Endothelial cell of umbilical vein (primary cell): Measurements from ENCODE around the gene SPINK1. TPM values are rescaled to one million over a fixed set of nuclear protein-coding genes. Genes with fewer than 3 reads are reported as not detected.

Source experiments
- BruUV-seq: library from RNA; stranded (reverse); fragments of 400-500 nt; replicated peaks from 2 replicates; lab custom pipeline; 2021; lab: Mats Ljungman, UMichigan
- CTCF ChIA-PET: fragments of 300-600, 350-600 bp; sonication (Branson Sonifier 250); formaldehyde crosslinking; loops from one replicate; lab custom pipeline; 2021; ENCODE audit warnings: antibody characterized with exemption, inconsistent platforms; lab: Charles Lee
- POLR2A ChIA-PET: fragments of 300-600, 350-600 bp; sonication (Branson Sonifier 250); formaldehyde crosslinking; loops from one replicate; lab custom pipeline; 2021; ENCODE audit warnings: antibody characterized with exemption, inconsistent platforms; lab: Charles Lee
- DNase-seq: peaks from one replicate; pipeline ENCODE4 v3.0.0-alpha.2; 2011; ENCODE audit warnings: low read depth, low spot score
- FAIRE-seq: peaks from 2 replicates; lab custom pipeline; 2011; peaks lifted over from hg19 to GRCh38; lab: Jason Lieb, UNC
- H2AFZ ChIP-seq: 2 replicates; pipeline ENCODE4 v1.6.0; 2012; ENCODE audit warnings: low read depth, low read length, control low read depth, inconsistent platforms
- H3K27ac ChIP-seq: 2 replicates; pipeline ENCODE4 v1.5.1; 2011; ENCODE audit warnings: low read depth, mild to moderate bottlenecking, control low read depth, low read length, moderate library complexity; ENCODE audit not compliant: insufficient read depth
- H3K27me3 ChIP-seq, 2 experiments: 2 replicates each; pipeline versions ENCODE4 v1.6.0 to v1.6.1; 2011; ENCODE audit warnings: low read length in 2 of 2, mixed read lengths in 1 of 2; ENCODE audit not compliant: control insufficient read depth in 2 of 2, insufficient read depth in 2 of 2
- H3K36me3 ChIP-seq, 2 experiments: 2 replicates in 1 of 2; 3 replicates in 1 of 2; pipeline ENCODE4 v1.5.1; 2011; ENCODE audit warnings: low read length in 2 of 2, mild to moderate bottlenecking in 1 of 2, moderate library complexity in 1 of 2; ENCODE audit not compliant: control insufficient read depth in 2 of 2, insufficient read depth in 2 of 2; ENCODE audit errors: extremely low read depth in 1 of 2
- H3K4me1 ChIP-seq: 3 replicates; pipeline ENCODE4 v1.5.1; 2011; ENCODE audit warnings: mild to moderate bottlenecking, low read length; ENCODE audit not compliant: control insufficient read depth, insufficient read depth; ENCODE audit errors: extremely low read depth
- H3K4me2 ChIP-seq: 2 replicates; pipeline ENCODE4 v1.6.1; 2011; ENCODE audit warnings: low read length, control low read depth, mixed read lengths; ENCODE audit not compliant: insufficient read depth
- H3K4me3 ChIP-seq, 3 experiments: fragments of 200-600 bp in 1 of 3; sonication (generic), shearing (Covaris generic) in 1 of 3; replicated peaks in 1 of 3; 2 replicates each; pipeline ENCODE4 v1.5.1; 2011 to 2016; ENCODE audit warnings: control low read depth in 3 of 3, low read length in 3 of 3, mild to moderate bottlenecking in 2 of 3, inconsistent platforms in 1 of 3, low read depth in 1 of 3, moderate library complexity in 1 of 3; ENCODE audit not compliant: insufficient read depth in 1 of 3
- H3K79me2 ChIP-seq: 2 replicates; pipeline ENCODE4 v1.6.0; 2012; ENCODE audit warnings: low read length, inconsistent platforms; ENCODE audit not compliant: control insufficient read depth, insufficient read depth
- H3K9ac ChIP-seq: replicated peaks from 2 replicates; pipeline ENCODE3; 2011; ENCODE audit warnings: low read length, control low read depth; ENCODE audit not compliant: insufficient read depth; ENCODE audit errors: extremely low read depth
- H3K9me1 ChIP-seq: replicated peaks from 3 replicates; pipeline ENCODE4 v1.6.0; 2011; ENCODE audit warnings: mild to moderate bottlenecking, low read length; ENCODE audit not compliant: control insufficient read depth, insufficient read depth; ENCODE audit errors: extremely low read depth
- H3K9me3 ChIP-seq: replicated peaks from 2 replicates; pipeline ENCODE4 v1.5.1; 2012; ENCODE audit warnings: low read length, inconsistent platforms; ENCODE audit not compliant: control insufficient read depth, insufficient read depth
- H4K20me1 ChIP-seq: replicated peaks from 2 replicates; pipeline ENCODE3; 2011; ENCODE audit warnings: mild to moderate bottlenecking, low read length; ENCODE audit not compliant: control insufficient read depth, insufficient read depth; ENCODE audit errors: extremely low read depth
- EZH2 ChIP-seq: IDR thresholded peaks from 2 replicates; pipeline ENCODE4 v1.6.1; 2012; ENCODE audit warnings: borderline replicate concordance, low read depth, mild to moderate bottlenecking, moderate library complexity, low read length, inconsistent platforms; ENCODE audit not compliant: severe bottlenecking
- FOS ChIP-seq: IDR thresholded peaks from 2 replicates; pipeline ENCODE4 v1.6.1; 2011; ENCODE audit warnings: mild to moderate bottlenecking, low read length, moderate library complexity, borderline replicate concordance; ENCODE audit not compliant: insufficient read depth
- GATA2 ChIP-seq: IDR thresholded peaks from 2 replicates; pipeline ENCODE4 v1.7.0; 2011; ENCODE audit warnings: low read depth, mild to moderate bottlenecking, moderate library complexity, mixed read lengths, low read length; ENCODE audit not compliant: insufficient read length, insufficient read depth
- JUN ChIP-seq: IDR thresholded peaks from 2 replicates; pipeline ENCODE4 v1.6.1; 2011; ENCODE audit warnings: borderline replicate concordance, low read depth; ENCODE audit not compliant: insufficient read length, insufficient read depth
- MYC ChIP-seq: IDR thresholded peaks from one replicate; pipeline ENCODE4 v1.6.1; 2011; ENCODE audit warnings: mild to moderate bottlenecking, low read depth, low read length
- POLR2A ChIP-seq: IDR thresholded peaks from 2 replicates; pipeline ENCODE4 v1.6.1; 2012; ENCODE audit warnings: low read depth, mild to moderate bottlenecking, control low read depth, low read length
- POLR2AphosphoS5 ChIP-seq: IDR thresholded peaks from 2 replicates; pipeline ENCODE4 v1.6.1; 2012; ENCODE audit warnings: low read depth, mild to moderate bottlenecking, control low read depth, low read length, moderate library complexity; ENCODE audit not compliant: insufficient read depth
- dilution Hi-C: fragments of 300-500 bp; cut with MboI; formaldehyde crosslinking; loops from one replicate; pipeline ENCODE4 v1.15.0; 2019; ENCODE audit warnings: low sequenced_read_pairs; ENCODE audit not compliant: extremely low pct_ligation_motif_present
- intact Hi-C: fragments of 100-400 bp; cut with micrococcal nuclease; formaldehyde crosslinking; loops from one replicate; pipeline ENCODE4 v1.10.0; 2022
- polyA plus RNA-seq, 4 experiments: library from polyadenylated mRNA; depleted of rRNA in 3 of 4; stranded (reverse) in 3 of 4; unstranded in 1 of 4; fragments of >200 nt; gene quantifications; 2 replicates each; pipeline versions ENCODE4 v1.2.1 to v1.2.3, GENCODE V29; 2011 to 2012; ENCODE audit warnings: missing spikeins in 1 of 4
- total RNA-seq: library from RNA; stranded (reverse); gene quantifications from 2 replicates; pipeline ENCODE4 v1.2.3, GENCODE V29; 2021
- TF ChIP-seq, protein P1 (sequence below): IDR thresholded peaks from 2 replicates; pipeline ENCODE4 v1.6.1; 2011; ENCODE audit not compliant: insufficient read depth, insufficient read length
- TF ChIP-seq, protein P2 (sequence below), 2 donors: IDR thresholded peaks; 1 replicate in 1 of 2; 2 replicates in 1 of 2; pipeline ENCODE4 v1.5.1; 2011; ENCODE audit warnings: low read length in 2 of 2, mild to moderate bottlenecking in 2 of 2, moderate library complexity in 2 of 2, control low read depth in 1 of 2, inconsistent platforms in 1 of 2, low read depth in 1 of 2; ENCODE audit not compliant: insufficient read depth in 1 of 2; ENCODE audit errors: extremely low read depth in 1 of 2

SPINK1 gene
- total and polyA plus RNA-seq, 2 donors (not counting 3 experiments of a cell fraction or from before 2014, with no cell fraction given): not detected

DNA sequence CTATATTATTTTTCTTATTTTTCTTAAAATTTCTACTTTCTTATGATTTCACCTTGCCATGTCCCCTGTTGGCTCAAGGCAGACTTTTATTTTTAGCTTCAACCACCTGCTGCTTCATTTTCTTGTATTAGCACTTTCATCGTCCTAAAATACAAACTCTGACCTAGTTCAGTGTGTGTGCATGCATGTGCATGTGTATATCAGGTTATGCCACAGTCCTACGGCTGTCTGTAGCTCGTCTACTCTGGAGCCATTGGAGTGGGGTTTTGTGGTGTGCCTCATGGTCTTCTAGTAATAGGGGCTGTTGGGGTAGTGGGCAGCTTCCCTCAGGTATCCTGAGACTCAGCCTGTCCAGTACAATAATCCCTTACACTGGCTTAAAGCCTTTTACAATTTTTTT lies 13.4 kb upstream of the SPINK1 start:
- DNase-seq (no peak), FAIRE-seq (no peak)
- Histone ChIP-seq H3K9me1 (no peaks in the 10 kb centered on the region), H3K27ac (no peak overlapping the region), H3K9me3 (no peaks in the 10 kb centered on the region), H2AFZ (no peak overlapping the region), H4K20me1 (no peaks in the 10 kb centered on the region), H3K79me2 (no peaks in the 10 kb centered on the region), H3K27me3 (peaks cover 6 to 8% of the 10 kb centered on the region in 2 experiments), H3K36me3 (no peaks in the 10 kb centered on the region), H3K4me2 (no peak overlapping the region), H3K9ac (no peak overlapping the region), H3K4me1 (no peaks in the 10 kb centered on the region), H3K4me3 (no peak overlapping the region)
- no TSS peak for BruUV-seq
- dilution Hi-C loops (no loop called here), intact Hi-C loops (no loop called here)
- ChIA-PET POLR2A (interaction anchor here (0.6 kb wide), 1 partner anchor 1378 kb away, joined by 3 read pairs; no protein-coding TSS in a partner anchor), CTCF (interaction anchor here (1.0 to 2.4 kb wide), 3 partner anchors 13 to 20 kb away, joined by 4 to 8 read pairs (median 4); no protein-coding TSS in a partner anchor)
- TF ChIP-seq MYC (no peak), POLR2AphosphoS5 (no peak), POLR2A (no peak), FOS (no peak), GATA2 (no peak), EZH2 (no peak), JUN (no peak)
- TF ChIP-seq, protein P1, sequence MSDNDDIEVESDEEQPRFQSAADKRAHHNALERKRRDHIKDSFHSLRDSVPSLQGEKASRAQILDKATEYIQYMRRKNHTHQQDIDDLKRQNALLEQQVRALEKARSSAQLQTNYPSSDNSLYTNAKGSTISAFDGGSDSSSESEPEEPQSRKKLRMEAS: no peak
- TF ChIP-seq, protein P2, sequence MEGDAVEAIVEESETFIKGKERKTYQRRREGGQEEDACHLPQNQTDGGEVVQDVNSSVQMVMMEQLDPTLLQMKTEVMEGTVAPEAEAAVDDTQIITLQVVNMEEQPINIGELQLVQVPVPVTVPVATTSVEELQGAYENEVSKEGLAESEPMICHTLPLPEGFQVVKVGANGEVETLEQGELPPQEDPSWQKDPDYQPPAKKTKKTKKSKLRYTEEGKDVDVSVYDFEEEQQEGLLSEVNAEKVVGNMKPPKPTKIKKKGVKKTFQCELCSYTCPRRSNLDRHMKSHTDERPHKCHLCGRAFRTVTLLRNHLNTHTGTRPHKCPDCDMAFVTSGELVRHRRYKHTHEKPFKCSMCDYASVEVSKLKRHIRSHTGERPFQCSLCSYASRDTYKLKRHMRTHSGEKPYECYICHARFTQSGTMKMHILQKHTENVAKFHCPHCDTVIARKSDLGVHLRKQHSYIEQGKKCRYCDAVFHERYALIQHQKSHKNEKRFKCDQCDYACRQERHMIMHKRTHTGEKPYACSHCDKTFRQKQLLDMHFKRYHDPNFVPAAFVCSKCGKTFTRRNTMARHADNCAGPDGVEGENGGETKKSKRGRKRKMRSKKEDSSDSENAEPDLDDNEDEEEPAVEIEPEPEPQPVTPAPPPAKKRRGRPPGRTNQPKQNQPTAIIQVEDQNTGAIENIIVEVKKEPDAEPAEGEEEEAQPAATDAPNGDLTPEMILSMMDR (IDR thresholded peaks at IDR 0.05; ENCODE audit: extremely low read depth in 1 of 2, insufficient read depth in 1 of 2, low read depth in 1 of 2, low read length in 2 of 2): no peak
